Stimulated activated CD4-positive, alpha-beta T cell treated with anti-CD3 and anti-CD28 coated beads, Interleukin-4, amount 100 ng/mL, for 4 hours (primary cell): ENCODE results near the gene CSDE1.
"Not testable (repeated sequence)": the region's sequence is repeated elsewhere in the genome, so short reads cannot be mapped to it uniquely, and the experiment has no call there.

Experiments
- DNase-seq, 2 experiments: peaks; one replicate each; pipeline ENCODE4 v3.0.0-alpha.2; 2020

Gene CSDE1

DNA sequence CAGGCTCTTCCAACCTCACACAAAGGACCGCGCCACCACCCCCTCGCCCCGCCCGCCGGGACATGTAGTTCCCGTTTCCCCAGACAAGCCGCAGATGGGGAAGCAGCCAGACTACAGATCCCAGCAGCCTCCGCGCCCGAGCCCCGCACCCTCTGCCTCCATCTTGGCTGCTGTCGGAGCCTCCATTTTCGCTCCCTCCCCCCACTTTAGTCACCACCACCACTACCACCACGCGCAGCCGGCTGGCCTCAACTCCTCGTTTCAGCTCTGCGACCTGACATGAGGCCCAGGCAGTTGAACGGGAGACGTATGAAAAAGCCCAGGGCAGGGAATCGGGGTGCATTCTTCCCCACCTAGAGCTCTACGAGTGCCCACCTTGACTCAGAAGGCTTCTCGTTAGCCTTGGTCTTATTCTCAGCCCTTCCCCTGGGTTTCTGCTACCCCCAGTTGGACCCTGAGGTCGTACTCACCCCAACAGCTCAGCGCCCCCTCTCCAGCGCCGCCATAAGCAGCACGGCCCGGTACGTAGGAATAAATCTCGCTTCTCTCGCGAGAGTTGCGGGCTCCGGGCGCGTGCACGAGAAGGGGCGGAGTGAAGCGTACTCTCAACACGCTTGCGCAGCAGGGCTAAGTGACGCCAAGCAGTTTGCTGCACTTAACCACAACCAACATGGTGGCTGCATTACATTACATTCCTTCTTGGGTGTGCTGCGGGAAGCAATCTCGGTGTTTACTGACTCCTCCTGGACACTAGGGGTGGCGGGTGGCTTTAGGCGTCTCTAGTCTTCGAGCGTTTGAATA lies at the start of gene CSDE1:
Gene CSDE1 (minus strand): TSS at position 530 of the 801 bp plus-strand sequence. CDS start 18,094 bp downstream, outside the sequence.
- DNase-seq = peak; percentile 91 to 96

- DNase-seq = not testable (repeated sequence)
These were observed 46.7 kb upstream of the CSDE1 start for GRCh38 chr1:114804449-114804848.

- no peak for DNase-seq
These were observed 45.2 kb upstream of the CSDE1 start for GRCh38 chr1:114803001-114803400.

GRCh38 chr1:114794038-114794437 lies 36.3 kb upstream of the CSDE1 start:
- no peak for DNase-seq

DNA sequence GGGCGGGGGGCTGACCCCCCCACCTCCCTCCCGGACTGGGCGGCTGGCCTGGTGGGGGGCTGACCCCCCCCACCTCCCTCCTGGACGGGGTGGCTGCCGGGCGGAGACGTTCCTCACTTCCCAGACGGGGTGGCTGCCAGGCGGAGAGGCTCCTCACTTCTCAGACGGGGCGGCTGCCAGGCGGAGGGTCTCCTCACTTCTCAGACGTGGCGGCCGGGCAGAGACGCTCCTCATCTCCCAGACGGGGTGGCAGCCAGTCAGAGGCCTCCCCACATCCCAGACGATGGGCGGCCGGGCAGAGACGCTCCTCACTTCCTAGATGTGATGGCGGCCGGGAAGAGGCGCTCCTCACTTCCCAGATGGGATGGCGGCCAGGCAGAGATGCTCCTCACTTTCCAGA lies 32.8 kb upstream of the CSDE1 start:
- not testable (repeated sequence) for DNase-seq

GRCh38 chr1:114786440-114786839 lies 28.7 kb upstream of the CSDE1 start:
- not testable (repeated sequence) for DNase-seq

DNA sequence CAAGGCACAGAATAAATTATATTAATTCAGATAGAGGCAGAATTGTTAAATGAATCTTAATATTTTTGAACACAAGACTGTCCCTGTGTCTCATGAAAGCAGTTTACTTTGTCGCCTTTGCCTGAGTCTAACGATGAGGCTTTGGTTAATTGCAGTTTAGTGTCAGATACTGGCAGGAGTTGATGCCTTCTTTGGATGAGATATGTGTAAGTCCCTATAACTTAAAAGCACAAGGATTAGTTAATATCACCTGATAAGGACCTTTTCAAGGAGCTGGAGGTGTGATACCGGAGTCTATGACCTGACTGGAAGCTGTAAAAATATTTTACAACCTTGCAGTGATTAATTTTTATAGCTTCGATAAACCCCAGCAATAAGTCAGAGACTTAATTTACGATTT lies 24.7 kb upstream of the CSDE1 start:
- DNase-seq = no peak

- DNase-seq = peak; percentile 86 to 94
These were observed 22.8 kb upstream of the CSDE1 start, which contains the start of gene SIKE1 for GRCh38 chr1:114780344-114781226. SIKE1 (minus strand) TSS chr1:114780685; CDS start chr1:114780607, 78 bp downstream.

DNA sequence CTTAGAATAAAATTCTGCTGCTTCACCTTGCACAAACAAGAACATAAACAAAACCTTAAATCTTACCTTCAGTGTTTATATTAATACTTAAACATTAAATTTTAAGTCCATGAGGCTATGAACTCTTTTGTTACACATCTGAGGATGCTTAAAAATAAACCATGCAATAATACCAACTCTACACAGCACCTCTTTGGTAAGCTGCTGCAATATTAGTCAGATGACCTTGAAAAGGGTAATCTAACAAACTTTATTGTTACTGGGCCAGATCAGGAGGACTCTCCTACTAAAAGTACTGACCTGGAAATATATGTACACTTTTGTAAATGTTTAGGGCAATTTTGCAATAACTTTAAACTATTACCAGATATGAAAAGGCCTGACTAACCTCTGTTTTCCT lies 21.9 kb upstream of the CSDE1 start:
- DNase-seq = no peak

DNA sequence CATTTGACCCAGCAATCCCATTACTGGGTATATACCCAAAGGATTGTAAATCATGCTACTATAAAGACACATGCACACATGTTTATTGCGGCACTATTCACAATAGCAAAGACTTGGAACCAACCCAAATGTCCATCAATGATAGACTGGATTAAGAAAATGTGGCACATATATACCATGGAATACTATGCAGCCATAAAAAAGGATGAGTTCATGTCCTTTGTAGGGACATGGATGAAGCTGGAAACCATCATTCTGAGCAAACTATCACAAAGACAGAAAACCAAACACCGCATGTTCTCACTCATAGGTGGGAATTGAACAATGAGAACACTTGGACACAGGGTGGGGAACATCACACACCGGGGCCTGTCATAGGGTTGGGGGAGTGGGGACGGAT lies 18.9 kb upstream of the CSDE1 start:
- not testable (repeated sequence) for DNase-seq

- DNase-seq = no peak
These were observed 14.2 kb upstream of the CSDE1 start for GRCh38 chr1:114771992-114772391.

DNA sequence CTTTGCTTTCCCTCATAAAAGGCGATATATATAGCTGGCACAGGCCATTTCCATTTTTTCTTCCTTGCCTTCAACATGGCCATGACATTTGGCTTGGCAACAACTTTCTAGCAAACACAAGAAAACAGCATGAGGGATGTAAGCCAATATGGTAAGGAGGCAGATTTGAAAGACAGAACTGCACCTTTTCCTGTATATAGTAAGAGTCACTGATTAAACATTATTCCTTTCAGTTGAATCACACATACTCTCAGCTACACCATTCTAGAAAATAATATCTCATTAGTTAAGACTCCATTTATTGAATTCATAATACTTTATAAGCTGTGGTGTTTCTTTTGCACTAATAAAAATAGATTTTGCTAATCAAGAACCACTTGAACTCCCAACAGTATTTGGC lies 13.2 kb upstream of the CSDE1 start:
- DNase-seq = no peak

- no peak for DNase-seq
These were observed 6.9 kb upstream of the CSDE1 start for GRCh38 chr1:114764689-114765088.

DNA sequence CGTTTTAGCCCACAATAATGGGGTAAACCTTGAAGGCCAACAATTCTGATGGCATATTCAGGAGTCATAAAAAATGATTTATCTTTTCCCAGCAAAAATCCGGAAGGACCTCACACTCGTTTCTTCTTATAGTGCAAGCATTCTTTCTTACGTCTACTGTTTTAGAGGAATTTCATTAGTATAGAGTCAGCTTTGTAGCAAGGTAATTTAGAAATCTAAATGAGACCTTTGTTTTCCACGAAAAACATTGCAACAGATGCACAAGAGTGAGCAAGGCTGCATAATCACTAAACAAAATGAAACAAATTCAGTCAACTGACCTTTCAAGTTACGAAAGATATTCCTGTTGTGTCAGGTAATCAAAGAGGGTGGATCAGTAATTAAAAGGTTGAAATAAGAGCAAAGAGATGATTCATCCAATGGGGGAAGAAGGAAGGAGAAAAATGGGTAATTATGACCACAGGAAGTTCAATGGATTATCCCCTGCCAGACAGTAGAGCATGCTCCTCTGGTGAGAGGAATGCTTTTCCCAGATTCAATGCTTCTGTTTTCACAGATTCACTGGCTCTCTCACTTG lies 560 bp upstream of the CSDE1 start:
- no peak for DNase-seq

- DNase-seq = no peak
These were observed 782 bp downstream of the CSDE1 start for GRCh38 chr1:114756949-114757454.

GRCh38 chr1:114756009-114756892 lies 1.5 kb downstream of the CSDE1 start:
- DNase-seq = no peak

DNA sequence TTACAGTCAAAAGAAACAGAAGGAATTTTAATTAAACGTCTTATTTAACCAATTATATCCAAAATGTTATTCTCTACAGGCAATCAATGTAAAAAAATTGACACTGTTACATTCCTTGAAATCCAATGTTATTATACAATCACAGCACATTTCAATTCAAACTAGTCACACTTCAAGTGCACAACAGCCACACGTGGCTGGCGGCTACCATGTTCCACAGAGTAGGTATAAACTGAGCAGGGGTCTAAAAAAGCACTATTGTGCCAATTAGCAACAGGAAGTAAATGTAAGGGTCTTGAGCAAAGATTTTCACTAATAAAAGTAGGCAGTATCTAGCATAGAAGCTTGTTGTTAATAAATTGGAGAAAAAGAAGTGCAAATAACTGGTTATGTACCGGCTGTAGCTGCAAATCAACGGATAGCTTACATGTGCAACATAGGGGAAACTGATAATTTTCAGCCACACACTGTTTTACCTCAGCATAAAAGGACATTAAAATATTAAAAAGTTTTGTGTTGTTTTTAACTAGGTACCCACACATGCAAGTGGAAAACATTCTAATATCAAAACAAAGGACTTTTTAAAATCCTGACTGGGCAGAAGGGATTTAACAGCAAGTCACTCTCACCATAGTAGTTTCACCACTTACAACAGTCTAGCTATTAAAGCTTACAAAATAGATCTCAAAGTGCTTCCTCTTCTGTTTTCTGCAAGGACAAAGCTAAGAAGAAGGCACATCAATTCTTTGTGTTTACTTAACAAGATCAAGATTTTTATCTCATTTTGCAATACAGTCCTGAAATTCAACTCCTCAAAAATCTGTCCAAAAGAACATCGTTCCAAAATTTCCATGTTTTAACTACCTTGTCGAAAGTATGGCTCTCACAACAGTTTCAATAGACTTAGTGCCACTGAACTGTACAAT lies 2.5 kb downstream of the CSDE1 start:
- no peak for DNase-seq

GRCh38 chr1:114753702-114754101 lies 4.1 kb downstream of the CSDE1 start:
- peak in 1 of 2 experiments; percentile 30 for DNase-seq

GRCh38 chr1:114753143-114753542 lies 4.6 kb downstream of the CSDE1 start:
- DNase-seq = no peak

GRCh38 chr1:114750780-114751179 lies 7.0 kb downstream of the CSDE1 start:
- DNase-seq = no peak

DNA sequence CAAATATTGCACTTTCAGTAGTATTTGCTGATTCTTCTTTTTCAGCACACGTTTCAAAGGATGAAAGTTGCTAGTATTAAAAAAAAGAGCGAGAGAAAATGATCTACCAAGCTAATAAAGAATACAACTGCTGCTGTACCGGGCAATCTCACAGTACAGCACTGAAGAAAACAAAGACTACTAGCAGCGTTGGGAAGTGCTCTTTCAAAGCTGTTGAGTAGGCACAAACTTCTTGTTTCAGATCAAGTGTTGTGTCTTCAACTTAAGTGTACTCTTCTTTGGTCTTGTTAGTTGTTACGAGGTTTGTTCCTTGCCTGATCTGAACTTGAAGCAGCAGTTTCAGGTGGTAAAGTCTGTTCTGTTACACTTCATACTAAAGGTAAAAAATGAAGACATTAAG lies 7.9 kb downstream of the CSDE1 start:
- no peak for DNase-seq
